B cell (primary cell): ENCODE measurements around the gene RNF8.

Experiments
- EZH2 ChIP-seq: IDR thresholded peaks from 2 replicates; pipeline ENCODE4 v1.6.1; 2012; ENCODE audit warnings: borderline replicate concordance, low read depth, mild to moderate bottlenecking, moderate library complexity, low read length; ENCODE audit not compliant: insufficient read depth, poor library complexity, severe bottlenecking
- TF ChIP-seq, protein P1 (sequence below): fragments of 200-600 bp; IDR thresholded peaks from one replicate; pipeline ENCODE4 v1.8.0; 2022; ENCODE audit warnings: antibody characterized with exemption, mild to moderate bottlenecking

DNA sequence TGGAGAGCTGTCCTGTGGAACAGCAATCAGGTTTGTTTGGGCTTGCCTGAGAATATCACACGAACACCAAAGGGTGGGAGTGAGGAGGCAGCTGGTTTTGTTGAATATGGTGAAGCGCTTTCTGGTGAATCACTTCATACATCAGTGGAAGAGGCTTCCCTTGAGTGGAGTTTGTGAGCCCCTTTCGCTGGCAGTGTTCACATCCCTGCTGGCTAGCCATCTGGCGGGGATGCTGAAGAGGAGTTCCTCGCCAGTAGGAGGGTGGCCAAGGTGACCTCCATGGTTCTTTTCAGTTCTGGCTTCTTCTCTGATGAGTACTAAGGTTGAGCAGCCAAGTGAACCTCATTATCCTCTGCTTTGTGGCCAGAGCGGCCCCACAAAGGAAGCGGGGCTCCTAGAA, 37.7 kb upstream of the RNF8 start:
- TF ChIP-seq EZH2 = no peak
- TF ChIP-seq, protein P1, sequence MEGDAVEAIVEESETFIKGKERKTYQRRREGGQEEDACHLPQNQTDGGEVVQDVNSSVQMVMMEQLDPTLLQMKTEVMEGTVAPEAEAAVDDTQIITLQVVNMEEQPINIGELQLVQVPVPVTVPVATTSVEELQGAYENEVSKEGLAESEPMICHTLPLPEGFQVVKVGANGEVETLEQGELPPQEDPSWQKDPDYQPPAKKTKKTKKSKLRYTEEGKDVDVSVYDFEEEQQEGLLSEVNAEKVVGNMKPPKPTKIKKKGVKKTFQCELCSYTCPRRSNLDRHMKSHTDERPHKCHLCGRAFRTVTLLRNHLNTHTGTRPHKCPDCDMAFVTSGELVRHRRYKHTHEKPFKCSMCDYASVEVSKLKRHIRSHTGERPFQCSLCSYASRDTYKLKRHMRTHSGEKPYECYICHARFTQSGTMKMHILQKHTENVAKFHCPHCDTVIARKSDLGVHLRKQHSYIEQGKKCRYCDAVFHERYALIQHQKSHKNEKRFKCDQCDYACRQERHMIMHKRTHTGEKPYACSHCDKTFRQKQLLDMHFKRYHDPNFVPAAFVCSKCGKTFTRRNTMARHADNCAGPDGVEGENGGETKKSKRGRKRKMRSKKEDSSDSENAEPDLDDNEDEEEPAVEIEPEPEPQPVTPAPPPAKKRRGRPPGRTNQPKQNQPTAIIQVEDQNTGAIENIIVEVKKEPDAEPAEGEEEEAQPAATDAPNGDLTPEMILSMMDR = no peak
